ENCODE data around the gene ERCC1.

Gene ERCC1

GRCh38 chr19:45457776-45458175, 34.1 kb upstream of the ERCC1 start:
- DNase-seq (ENCODE audit: low read depth, low spot score): no peak
- H3K4me3 ChIP-seq (ENCODE audit: low read length): no peak overlapping the region

GRCh38 chr19:45456500-45456815, 32.7 kb upstream of the ERCC1 start:
- no peak for DNase-seq (ENCODE audit: low read depth, low spot score)
- no peak overlapping the region for H3K4me3 ChIP-seq (ENCODE audit: low read length)

- DNase-seq (ENCODE audit: low read depth, low spot score): no peak
- no peak overlapping the region for H3K4me3 ChIP-seq (ENCODE audit: low read length)
These were observed 32.2 kb upstream of the ERCC1 start for GRCh38 chr19:45455707-45456499.

GRCh38 chr19:45451850-45452387, 28.2 kb upstream of the ERCC1 start:
- no peak for DNase-seq (ENCODE audit: low read depth, low spot score)
- peak overlapping the region; percentile 79 for H3K4me3 ChIP-seq (ENCODE audit: low read length)

- peak; percentile 84 for DNase-seq (ENCODE audit: low read depth, low spot score)
- H3K4me3 ChIP-seq (ENCODE audit: low read length): peak overlapping the region; percentile 79
These were observed 27.6 kb upstream of the ERCC1 start for GRCh38 chr19:45451131-45451849.

- H3K4me3 ChIP-seq (ENCODE audit: low read length): peak overlapping the region; percentile 53
- no peak for DNase-seq (ENCODE audit: low read depth, low spot score)
These were observed 26.3 kb upstream of the ERCC1 start for GRCh38 chr19:45450012-45450333.

- no peak overlapping the region for H3K4me3 ChIP-seq (ENCODE audit: low read length)
- DNase-seq (ENCODE audit: low read depth, low spot score): no peak
These were observed 25.2 kb upstream of the ERCC1 start for GRCh38 chr19:45448887-45449299.

- no peak overlapping the region for H3K4me3 ChIP-seq (ENCODE audit: low read length)
- no peak for DNase-seq (ENCODE audit: low read depth, low spot score)
These were observed 24.7 kb upstream of the ERCC1 start for GRCh38 chr19:45448425-45448756.

GRCh38 chr19:45446944-45447343, 23.2 kb upstream of the ERCC1 start:
- no peak for DNase-seq (ENCODE audit: low read depth, low spot score)
- H3K4me3 ChIP-seq (ENCODE audit: low read length): no peak overlapping the region

GRCh38 chr19:45446295-45446694, 22.6 kb upstream of the ERCC1 start:
- H3K4me3 ChIP-seq (ENCODE audit: low read length): no peak overlapping the region
- peak; percentile 48 for DNase-seq (ENCODE audit: low read depth, low spot score)

GRCh38 chr19:45445139-45445538, 21.4 kb upstream of the ERCC1 start:
- DNase-seq (ENCODE audit: low read depth, low spot score): no peak
- no peak overlapping the region for H3K4me3 ChIP-seq (ENCODE audit: low read length)

GRCh38 chr19:45444318-45445041, 20.8 kb upstream of the ERCC1 start:
- H3K4me3 ChIP-seq (ENCODE audit: low read length): no peak overlapping the region
- DNase-seq (ENCODE audit: low read depth, low spot score): no peak

GRCh38 chr19:45443462-45444317, 20.0 kb upstream of the ERCC1 start:
- DNase-seq (ENCODE audit: low read depth, low spot score): no peak
- H3K4me3 ChIP-seq (ENCODE audit: low read length): peak overlapping the region; percentile 59

- peak overlapping the region; percentile 59 for H3K4me3 ChIP-seq (ENCODE audit: low read length)
- no peak for DNase-seq (ENCODE audit: low read depth, low spot score)
These were observed 19.2 kb upstream of the ERCC1 start for GRCh38 chr19:45442778-45443461.

GRCh38 chr19:45442408-45442777, 18.7 kb upstream of the ERCC1 start:
- DNase-seq (ENCODE audit: low read depth, low spot score): no peak
- H3K4me3 ChIP-seq (ENCODE audit: low read length): no peak overlapping the region

GRCh38 chr19:45440873-45441654, 17.3 kb upstream of the ERCC1 start:
- no peak overlapping the region for H3K4me3 ChIP-seq (ENCODE audit: low read length)
- DNase-seq (ENCODE audit: low read depth, low spot score): no peak

- DNase-seq (ENCODE audit: low read depth, low spot score): no peak
- H3K4me3 ChIP-seq (ENCODE audit: low read length): peak overlapping the region; percentile 53
These were observed 16.5 kb upstream of the ERCC1 start for GRCh38 chr19:45440259-45440638.
